Measurements from ENCODE around the gene MCTS1. TPM values are rescaled to one million over a fixed set of nuclear protein-coding genes. Genes with fewer than 3 reads are reported as not detected.
A peak's percentile ranks its signal among the peaks of the same experiment; 100 is the strongest.

Gene MCTS1, protein sequence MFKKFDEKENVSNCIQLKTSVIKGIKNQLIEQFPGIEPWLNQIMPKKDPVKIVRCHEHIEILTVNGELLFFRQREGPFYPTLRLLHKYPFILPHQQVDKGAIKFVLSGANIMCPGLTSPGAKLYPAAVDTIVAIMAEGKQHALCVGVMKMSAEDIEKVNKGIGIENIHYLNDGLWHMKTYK
- total RNA-seq (10 to 100 TPM; 26.7 to 28.6 TPM), polyA plus RNA-seq (10 to 100 TPM; 31.9 to 43.2 TPM)
- long read RNA-seq, donor 1, partial matches to known transcripts, result 1 of 12 reads
- long read RNA-seq, donor 1, other reads (novel, unspliced or antisense), result 7 of 12 reads
- long read RNA-seq, donor 2, transcript MCTS1-202 (6 exons, 1,018 nt), result major isoform, 8 of 20 reads
- long read RNA-seq, donor 2, partial matches to known transcripts, result 0 of 20 reads
- long read RNA-seq, donor 2, other reads (novel, unspliced or antisense), result 12 of 20 reads

DNA sequence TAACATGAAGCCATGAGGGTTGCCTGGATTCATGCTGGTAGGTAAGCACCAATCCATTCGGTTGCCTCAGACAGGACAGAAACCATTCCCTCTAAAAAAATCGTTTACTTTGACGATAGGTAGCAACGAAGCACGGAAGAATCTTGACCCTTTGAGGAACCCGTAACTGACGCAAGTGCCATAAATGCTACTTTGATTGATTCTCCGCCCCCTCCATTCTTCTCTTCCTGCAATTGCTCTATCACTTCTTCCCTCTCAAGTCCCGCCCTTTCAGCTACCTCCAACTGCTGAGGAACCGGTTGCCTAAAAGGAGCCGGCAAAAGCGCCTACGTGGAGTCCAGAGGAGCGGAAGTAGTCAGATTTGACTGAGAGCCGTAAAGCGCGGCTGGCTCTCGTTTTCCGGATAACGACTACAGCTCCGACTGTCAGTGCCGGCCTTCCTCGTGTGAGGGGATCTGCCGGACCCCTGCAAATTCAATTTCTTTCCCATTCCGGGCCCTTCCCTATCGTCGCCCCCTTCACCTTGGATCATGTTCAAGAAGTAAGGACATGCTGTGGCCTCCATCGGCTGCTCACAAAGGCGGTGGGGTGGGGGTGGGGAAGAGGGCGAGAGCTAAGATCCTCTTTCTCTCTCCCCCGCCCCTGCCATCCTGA lies at the start of gene MCTS1:
MCTS1 (plus strand) TSS at position 395 of the 654 bp plus-strand sequence; CDS start at position 531, 136 bp downstream.
- DNase-seq, result peak; percentile 89 to 91
- no peaks in the 10 kb centered on the region for H3K4me1 ChIP-seq (ENCODE audit: control insufficient read depth in 1 of 2, insufficient read depth in 2 of 2, low read length in 2 of 2)
- WGBS, 2 donors, result 0 to 32% methylated on average over 31 of the region's 31 CpGs
- H3K9me3 ChIP-seq (ENCODE audit: control insufficient read depth, low read length), result no peaks in the 10 kb centered on the region
- no peaks in the 10 kb centered on the region for H3K27me3 ChIP-seq (ENCODE audit: control insufficient read depth in 1 of 2, insufficient read depth in 2 of 2, low read length in 1 of 2)
- ATAC-seq (ENCODE audit: low FRiP score), result peak; percentile 95
- H3K36me3 ChIP-seq (ENCODE audit: control insufficient read depth in 1 of 2, insufficient read depth in 2 of 2, low read length in 1 of 2), result no peaks in the 10 kb centered on the region
- H3K27ac ChIP-seq (ENCODE audit: low read depth in 1 of 2, low read length in 2 of 2), result peak within 1 kb of the TSS; percentile 36 to 83
- peak within 1 kb of the TSS; percentile 41 to 62 for H3K4me3 ChIP-seq (ENCODE audit: low read length in 2 of 2)
- intact Hi-C loops (cut with DNase I), result loop anchor here (5.0 kb wide), 1 partner anchor 42 kb away; the partner anchor contains the start of gene CUL4B (in 2 of the 2)

DNA sequence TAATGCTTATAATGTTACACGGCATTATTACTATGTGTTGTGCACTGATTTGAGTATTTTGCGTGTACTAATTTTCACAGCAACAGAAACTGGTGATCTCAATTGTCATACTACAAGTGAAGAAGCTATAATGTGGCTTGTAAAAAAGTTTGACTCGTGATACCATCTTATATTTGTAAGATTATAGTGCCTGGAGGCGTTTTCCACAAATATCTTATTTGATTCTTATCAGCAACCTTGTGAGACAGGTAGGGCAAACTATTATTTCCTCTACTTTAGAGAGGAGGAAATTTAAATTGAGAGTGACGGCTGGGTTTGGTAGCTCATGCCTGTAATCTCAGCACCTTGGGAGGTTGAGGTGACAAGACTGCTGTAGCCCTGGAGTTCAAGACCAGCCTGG lies 47.6 kb upstream of the MCTS1 start:
- Histone ChIP-seq H3K4me1 (ENCODE audit: control insufficient read depth in 1 of 2, insufficient read depth in 2 of 2, low read length in 2 of 2) (no peaks in the 10 kb centered on the region), H3K4me3 (ENCODE audit: low read length in 2 of 2) (no peak overlapping the region), H3K27me3 (ENCODE audit: control insufficient read depth in 1 of 2, insufficient read depth in 2 of 2, low read length in 1 of 2) (no peaks in the 10 kb centered on the region), H3K36me3 (ENCODE audit: control insufficient read depth in 1 of 2, insufficient read depth in 2 of 2, low read length in 1 of 2) (no peaks in the 10 kb centered on the region), H3K27ac (ENCODE audit: low read depth in 1 of 2, low read length in 2 of 2) (no peak overlapping the region), H3K9me3 (ENCODE audit: control insufficient read depth, low read length) (no peaks in the 10 kb centered on the region)
- 78 to 94% methylated on average over 5 of the region's 5 CpGs for WGBS, 2 donors
- intact Hi-C loops (cut with DNase I), result no loop called here
- ATAC-seq (ENCODE audit: low FRiP score) (no peak), DNase-seq (no peak)

DNA sequence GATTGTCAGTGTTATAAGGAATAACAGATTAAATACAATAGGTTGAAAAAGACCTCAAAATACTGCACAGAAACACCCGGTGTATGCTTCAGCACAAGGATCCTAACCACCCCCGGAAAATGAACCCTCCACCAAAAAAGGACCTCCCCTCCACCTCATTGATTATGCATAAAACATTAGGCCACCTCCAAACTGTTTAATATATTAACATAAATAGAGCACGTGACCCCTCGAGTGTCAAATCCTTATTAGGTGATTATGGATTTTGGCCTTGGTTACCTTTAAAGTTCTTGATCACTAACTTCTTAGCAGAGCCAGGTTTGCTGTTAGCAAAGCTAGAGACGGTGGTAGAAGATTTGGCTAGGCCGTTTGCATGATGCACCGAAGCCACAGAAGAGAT lies 44.1 kb upstream of the MCTS1 start:
- Histone ChIP-seq H3K4me1 (ENCODE audit: control insufficient read depth in 1 of 2, insufficient read depth in 2 of 2, low read length in 2 of 2) (no peaks in the 10 kb centered on the region), H3K27me3 (ENCODE audit: control insufficient read depth in 1 of 2, insufficient read depth in 2 of 2, low read length in 1 of 2) (no peaks in the 10 kb centered on the region), H3K4me3 (ENCODE audit: low read length in 2 of 2) (peak overlapping the region; percentile 58 to 99), H3K36me3 (ENCODE audit: control insufficient read depth in 1 of 2, insufficient read depth in 2 of 2, low read length in 1 of 2) (no peaks in the 10 kb centered on the region), H3K27ac (ENCODE audit: low read depth in 1 of 2, low read length in 2 of 2) (peak overlapping the region in 1 of 2 donors; percentile 95), H3K9me3 (ENCODE audit: control insufficient read depth, low read length) (no peaks in the 10 kb centered on the region)
- DNase-seq (no peak), ATAC-seq (ENCODE audit: low FRiP score) (no peak)
- WGBS, 2 donors, result 0 to 38% methylated on average over 7 of the region's 7 CpGs
- intact Hi-C loops (cut with DNase I), result loop anchor here (2.0 to 5.0 kb wide), 2 partner anchors 42 to 71 kb away; partner anchors contain the start of genes C1GALT1C1 (in 2 of the 2) and MCTS1 (in 2 of the 2)

DNA sequence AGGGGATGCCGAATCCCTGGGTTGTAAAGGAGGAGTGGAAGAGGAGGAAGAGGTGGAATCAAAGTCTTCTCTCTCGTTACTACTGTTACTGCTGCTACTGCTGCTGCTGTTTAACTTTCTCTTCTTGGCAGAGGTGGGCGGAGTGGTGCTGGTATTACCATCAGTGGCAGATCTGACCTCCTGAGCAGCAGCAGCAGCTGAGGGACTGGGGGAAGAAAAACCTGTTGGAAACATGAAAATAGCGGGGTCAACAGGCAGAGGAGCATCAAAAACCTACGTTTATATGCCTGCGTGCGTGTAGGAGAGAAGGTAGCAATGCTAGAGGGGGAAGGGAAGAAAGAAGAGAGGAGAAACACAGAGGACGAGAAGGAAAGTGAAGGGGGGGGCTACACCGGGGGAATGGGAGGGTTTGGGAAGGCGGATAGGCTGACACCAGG lies 43.5 kb upstream of the MCTS1 start:
- peak overlapping the region in 1 of 2 donors; percentile 95 for H3K27ac ChIP-seq (ENCODE audit: low read depth in 1 of 2, low read length in 2 of 2)
- H3K9me3 ChIP-seq (ENCODE audit: control insufficient read depth, low read length), result no peaks in the 10 kb centered on the region
- no peaks in the 10 kb centered on the region for H3K4me1 ChIP-seq (ENCODE audit: control insufficient read depth in 1 of 2, insufficient read depth in 2 of 2, low read length in 2 of 2)
- no peak for DNase-seq
- intact Hi-C loops (cut with DNase I), result loop anchor here (2.0 to 5.0 kb wide), 2 partner anchors 42 to 70 kb away; partner anchors contain the start of genes C1GALT1C1 (in 2 of the 2) and MCTS1 (in 2 of the 2)
- ATAC-seq (ENCODE audit: low FRiP score), result peak; percentile 53
- peak overlapping the region; percentile 58 to 99 for H3K4me3 ChIP-seq (ENCODE audit: low read length in 2 of 2)
- H3K36me3 ChIP-seq (ENCODE audit: control insufficient read depth in 1 of 2, insufficient read depth in 2 of 2, low read length in 1 of 2), result no peaks in the 10 kb centered on the region
- no peaks in the 10 kb centered on the region for H3K27me3 ChIP-seq (ENCODE audit: control insufficient read depth in 1 of 2, insufficient read depth in 2 of 2, low read length in 1 of 2)
- 1 to 35% methylated on average over 10 of the region's 10 CpGs for WGBS, 2 donors

DNA sequence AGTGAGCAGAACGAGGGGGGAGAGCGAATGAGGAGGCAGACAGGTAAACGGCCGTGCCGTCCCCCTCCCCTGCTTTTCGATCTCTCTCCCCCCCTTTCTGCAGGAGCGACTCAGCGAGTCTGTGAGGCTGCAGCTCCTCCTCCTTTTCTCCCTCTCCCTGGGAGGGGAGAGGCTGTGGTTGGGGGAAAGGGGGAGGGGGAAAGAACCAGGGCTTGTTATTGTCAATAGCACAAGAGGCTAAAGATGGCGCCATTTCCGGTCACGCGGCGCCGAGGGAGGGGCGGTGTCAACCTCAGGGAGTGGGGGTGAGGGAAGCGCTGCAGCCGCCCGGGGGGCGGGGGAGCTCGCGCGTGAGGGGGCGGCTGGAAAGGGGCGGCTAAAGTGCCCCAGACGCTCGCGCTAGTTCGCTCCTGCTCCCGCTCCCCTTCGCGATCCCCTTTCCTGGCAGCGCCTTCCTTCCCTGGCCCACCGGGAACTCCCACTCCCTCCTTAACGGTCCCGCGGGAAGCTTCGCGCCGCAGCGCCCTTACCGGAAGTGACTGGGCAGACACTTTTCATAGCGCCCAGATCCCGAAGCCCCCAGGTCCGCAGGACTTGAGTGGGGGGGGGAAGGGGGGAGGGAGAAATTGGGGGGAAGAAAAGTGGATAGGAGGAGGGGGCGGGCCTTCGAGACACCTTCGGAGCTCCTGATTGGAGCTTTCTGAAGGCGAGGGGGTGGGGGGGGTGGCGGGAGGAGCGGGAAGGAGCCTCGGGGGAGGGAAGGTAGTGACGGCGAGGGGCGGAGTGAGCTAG lies 42.9 kb upstream of the MCTS1 start, which contains the start of gene CUL4B:
CUL4B (minus strand) TSS at position 121 of the 792 bp plus-strand sequence. CDS start 324 bp downstream, outside the sequence.
- peak within 1 kb of the TSS; percentile 58 to 99 for H3K4me3 ChIP-seq (ENCODE audit: low read length in 2 of 2)
- peak; percentile 96 to 97 for DNase-seq
- no peaks in the 10 kb centered on the region for H3K4me1 ChIP-seq (ENCODE audit: control insufficient read depth in 1 of 2, insufficient read depth in 2 of 2, low read length in 2 of 2)
- no peaks in the 10 kb centered on the region for H3K36me3 ChIP-seq (ENCODE audit: control insufficient read depth in 1 of 2, insufficient read depth in 2 of 2, low read length in 1 of 2)
- no peaks in the 10 kb centered on the region for H3K9me3 ChIP-seq (ENCODE audit: control insufficient read depth, low read length)
- peak within 1 kb of the TSS; percentile 52 to 98 for H3K27ac ChIP-seq (ENCODE audit: low read depth in 1 of 2, low read length in 2 of 2)
- 1 to 47% methylated on average over 48 to 54 of the region's 54 CpGs for WGBS, 2 donors
- peak; percentile 97 for ATAC-seq (ENCODE audit: low FRiP score)
- intact Hi-C loops (cut with DNase I), result loop anchor here (2.0 to 5.0 kb wide), 2 partner anchors 41 to 70 kb away; partner anchors contain the start of genes C1GALT1C1 (in 2 of the 2) and MCTS1 (in 2 of the 2)
- no peaks in the 10 kb centered on the region for H3K27me3 ChIP-seq (ENCODE audit: control insufficient read depth in 1 of 2, insufficient read depth in 2 of 2, low read length in 1 of 2)

DNA sequence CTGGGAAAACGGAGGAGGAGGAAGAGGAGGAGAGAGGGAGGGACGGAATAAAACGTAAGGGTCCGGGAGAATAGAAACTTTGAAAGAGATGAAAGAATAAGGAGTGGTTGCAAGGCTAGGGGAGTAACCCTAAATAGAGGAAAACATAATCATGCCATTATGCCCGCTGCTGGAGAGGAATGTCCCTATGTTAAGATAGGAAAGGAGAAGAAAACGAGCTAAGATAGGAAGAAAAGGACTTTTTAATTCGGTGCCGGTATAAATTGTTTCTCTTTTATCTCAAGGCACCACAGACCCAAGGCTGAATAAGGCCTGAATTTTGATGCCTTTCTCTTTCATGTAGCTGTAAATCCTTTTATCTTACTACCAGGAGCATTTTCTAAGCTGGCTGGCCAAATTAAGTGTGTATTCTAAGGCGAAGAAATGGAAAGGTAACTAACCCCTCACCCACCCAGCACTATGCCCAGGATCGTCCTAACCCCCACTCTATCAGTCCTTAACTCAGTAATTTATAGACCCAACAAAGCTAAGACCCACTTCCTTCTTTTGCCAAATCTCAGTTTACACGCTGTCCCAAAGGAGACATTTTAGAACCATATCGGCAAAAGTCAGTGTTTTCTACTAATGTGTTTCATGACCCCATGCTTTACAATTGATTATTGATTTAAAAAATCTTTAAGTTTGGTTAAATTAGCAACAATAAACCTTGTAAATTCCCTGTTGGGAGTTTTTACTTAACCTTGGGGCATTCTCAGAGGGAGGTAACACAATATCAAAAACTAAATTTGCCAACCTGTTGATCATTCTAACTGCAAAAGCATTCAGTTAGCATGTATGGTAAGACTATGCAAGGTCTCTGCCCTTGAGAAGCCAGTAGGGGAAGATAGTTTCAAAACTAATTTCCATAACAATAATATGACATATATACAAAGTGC lies 42.0 kb upstream of the MCTS1 start:
- ATAC-seq (ENCODE audit: low FRiP score) (no peak), DNase-seq (no peak)
- WGBS, 2 donors, result 2 to 28% methylated on average over 12 of the region's 12 CpGs
- peak overlapping the region; percentile 32 to 38 for H3K4me3 ChIP-seq (ENCODE audit: low read length in 2 of 2)
- peak overlapping the region; percentile 52 to 64 for H3K27ac ChIP-seq (ENCODE audit: low read depth in 1 of 2, low read length in 2 of 2)
- no peaks in the 10 kb centered on the region for H3K4me1 ChIP-seq (ENCODE audit: control insufficient read depth in 1 of 2, insufficient read depth in 2 of 2, low read length in 2 of 2)
- H3K36me3 ChIP-seq (ENCODE audit: control insufficient read depth in 1 of 2, insufficient read depth in 2 of 2, low read length in 1 of 2), result no peaks in the 10 kb centered on the region
- H3K9me3 ChIP-seq (ENCODE audit: control insufficient read depth, low read length), result no peaks in the 10 kb centered on the region
- H3K27me3 ChIP-seq (ENCODE audit: control insufficient read depth in 1 of 2, insufficient read depth in 2 of 2, low read length in 1 of 2), result no peaks in the 10 kb centered on the region
- intact Hi-C loops (cut with DNase I), result loop anchor here (2.0 to 5.0 kb wide), 2 partner anchors 40 to 69 kb away; partner anchors contain the start of genes C1GALT1C1 (in 2 of the 2) and MCTS1 (in 2 of the 2)

DNA sequence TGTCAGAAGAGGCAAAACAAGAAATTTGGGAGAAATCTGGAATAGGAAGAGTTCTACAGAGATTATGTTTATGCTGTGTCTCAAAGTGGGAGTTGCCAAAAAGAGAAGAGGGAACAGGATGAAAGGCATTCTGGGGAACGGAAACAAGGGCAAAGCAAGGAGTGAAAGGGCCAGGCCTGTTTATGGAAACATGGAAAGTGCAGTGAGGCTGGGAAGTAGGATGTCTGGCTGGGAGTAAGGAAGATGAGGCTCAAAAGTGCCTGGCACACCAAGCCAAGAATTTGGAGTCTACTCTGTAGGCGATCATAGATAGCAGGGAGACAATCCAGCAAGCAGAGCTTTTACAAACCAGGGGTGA lies 41.4 kb upstream of the MCTS1 start:
- ATAC-seq (ENCODE audit: low FRiP score), result no peak
- Histone ChIP-seq H3K9me3 (ENCODE audit: control insufficient read depth, low read length) (no peaks in the 10 kb centered on the region), H3K36me3 (ENCODE audit: control insufficient read depth in 1 of 2, insufficient read depth in 2 of 2, low read length in 1 of 2) (no peaks in the 10 kb centered on the region), H3K4me3 (ENCODE audit: low read length in 2 of 2) (no peak overlapping the region), H3K4me1 (ENCODE audit: control insufficient read depth in 1 of 2, insufficient read depth in 2 of 2, low read length in 2 of 2) (no peaks in the 10 kb centered on the region), H3K27me3 (ENCODE audit: control insufficient read depth in 1 of 2, insufficient read depth in 2 of 2, low read length in 1 of 2) (no peaks in the 10 kb centered on the region), H3K27ac (ENCODE audit: low read depth in 1 of 2, low read length in 2 of 2) (peak overlapping the region in 1 of 2 donors; percentile 44)
- no peak for DNase-seq
- intact Hi-C loops (cut with DNase I), result loop anchor here (5.0 kb wide), 1 partner anchor 40 kb away; the partner anchor contains the start of gene MCTS1 (in 2 of the 2)
- 66 to 73% methylated on average over 2 of the region's 2 CpGs for WGBS, 2 donors
